HepG2 (cell line): ENCODE results near the gene IKBKE. TPM values are rescaled to one million over a fixed set of nuclear protein-coding genes. Genes with fewer than 3 reads are reported as not detected.

ENCODE experiments used
- ATF6 ChIP-seq: sonication (generic); formaldehyde crosslinking; conservative IDR thresholded peaks from 2 replicates; pipeline ENCODE4 v1.4.0; 2020; ENCODE audit warnings: missing genetic modification reagents
- ATRX ChIP-seq: sonication (generic); formaldehyde crosslinking; IDR thresholded peaks from 2 replicates; pipeline ENCODE4 v1.4.0; 2020; ENCODE audit warnings: missing genetic modification reagents, borderline replicate concordance
- CENPT ChIP-seq: sonication (generic); formaldehyde crosslinking; IDR thresholded peaks from 2 replicates; pipeline ENCODE4 v1.8.0; 2022; ENCODE audit warnings: low read depth, mild to moderate bottlenecking, moderate library complexity, missing genetic modification reagents
- CREM ChIP-seq, 2 experiments: sonication (generic) in 1 of 2; formaldehyde crosslinking in 1 of 2; IDR thresholded peaks; 2 replicates each; pipeline versions ENCODE4 v1.4.0 to v1.6.1; 2016 to 2020; ENCODE audit warnings: antibody characterized with exemption in 1 of 2, mild to moderate bottlenecking in 1 of 2, missing genetic modification reagents in 1 of 2
- CTCF ChIP-seq: sonication (generic); formaldehyde crosslinking; IDR thresholded peaks from 2 replicates; pipeline ENCODE4 v1.5.0; 2020; ENCODE audit warnings: mild to moderate bottlenecking, missing genetic modification reagents, moderate library complexity
- ELF3 ChIP-seq: IDR thresholded peaks from 2 replicates; pipeline ENCODE4 v1.6.1; 2016; ENCODE audit warnings: missing genetic modification reagents, missing compliant biosample characterization
- FOXO1 ChIP-seq: sonication (generic); formaldehyde crosslinking; IDR thresholded peaks from 2 replicates; pipeline ENCODE4 v1.4.0; 2020; ENCODE audit warnings: missing genetic modification reagents
- HMGA1 ChIP-seq: sonication (generic); formaldehyde crosslinking; conservative IDR thresholded peaks from 2 replicates; pipeline ENCODE4 v1.4.0; 2020; ENCODE audit warnings: missing genetic modification reagents
- KAT2B ChIP-seq: fragments of 150-350 bp; IDR thresholded peaks from 2 replicates; pipeline ENCODE4 v1.6.1; 2014; ENCODE audit warnings: low read depth, low read length, borderline replicate concordance
- MAFF ChIP-seq: IDR thresholded peaks from 2 replicates; pipeline ENCODE4 v1.6.1; 2011; ENCODE audit warnings: low read depth, low read length, improper control_type of control experiment
- MXD1 ChIP-seq: sonication (generic); formaldehyde crosslinking; IDR thresholded peaks from 2 replicates; pipeline ENCODE4 v1.4.0; 2020; ENCODE audit warnings: mild to moderate bottlenecking, missing genetic modification reagents
- NBN ChIP-seq: fragments of 450-650 bp; conservative IDR thresholded peaks from 2 replicates; pipeline ENCODE4 v1.6.1; 2017
- PRMT3 ChIP-seq: sonication (generic); formaldehyde crosslinking; IDR thresholded peaks from 2 replicates; pipeline ENCODE4 v1.8.1; 2022; ENCODE audit warnings: low read depth, mild to moderate bottlenecking, moderate library complexity, missing genetic modification reagents, borderline replicate concordance
- PTBP1 ChIP-seq: fragments of 200-400 bp; formaldehyde crosslinking; IDR thresholded peaks from 2 replicates; pipeline ENCODE4 v1.6.1; 2018; ENCODE audit warnings: low read length, low read depth; ENCODE audit not compliant: poor library complexity, severe bottlenecking
- RXRA ChIP-seq: sonication (generic); formaldehyde crosslinking; IDR thresholded peaks from 2 replicates; pipeline ENCODE4 v1.5.1; 2020; ENCODE audit warnings: missing genetic modification reagents
- SP5 ChIP-seq: IDR thresholded peaks from 2 replicates; pipeline ENCODE4 v1.6.1; 2016; ENCODE audit warnings: low read depth, borderline replicate concordance
- SRSF9 ChIP-seq: fragments of 200-400 bp; formaldehyde crosslinking; IDR thresholded peaks from 2 replicates; pipeline ENCODE4 v1.6.1; 2018; ENCODE audit warnings: borderline replicate concordance, mild to moderate bottlenecking, low read depth, low read length; ENCODE audit not compliant: insufficient read depth, poor library complexity, severe bottlenecking
- TMF1 ChIP-seq: sonication (generic); formaldehyde crosslinking; IDR thresholded peaks from 2 replicates; pipeline ENCODE4 v1.8.1; 2022; ENCODE audit warnings: low read depth, missing genetic modification reagents
- ZNF101 ChIP-seq: sonication (generic); formaldehyde crosslinking; IDR thresholded peaks from 2 replicates; pipeline ENCODE4 v1.4.0; 2020; ENCODE audit warnings: mild to moderate bottlenecking, low read depth, missing genetic modification reagents, borderline replicate concordance
- ZNF574 ChIP-seq: sonication (generic); formaldehyde crosslinking; IDR thresholded peaks from 2 replicates; pipeline ENCODE4 v1.4.0; 2020; ENCODE audit warnings: missing genetic modification reagents
- polyA plus RNA-seq, 8 experiments: library from polyadenylated mRNA; depleted of rRNA in 3 of 8; stranded (reverse) in 7 of 8; unstranded in 1 of 8; fragments of >200 nt; fragmentation: Illumina TruSeq in 4 of 8; extraction: Trizol in 4 of 8; gene quantifications; 2 replicates each; pipeline versions ENCODE4 v1.2.1 to v1.2.3, GENCODE V29; 2011 to 2016; ENCODE audit warnings: low read depth in 4 of 8, missing spikeins in 1 of 8, mixed read lengths in 1 of 8; ENCODE audit not compliant: insufficient read depth in 1 of 8
- total RNA-seq, 5 experiments: library from RNA; depleted of rRNA; stranded (reverse); fragments of >200 nt; fragmentation: Illumina TruSeq; extraction: Trizol; gene quantifications; 2 replicates each; pipeline ENCODE4 v1.2.3, GENCODE V29; 2016; ENCODE audit warnings: low read depth in 1 of 5

IKBKE gene
- total and polyA plus RNA-seq, 2 of the 13 experiments (the other 11 are each of a cell fraction or from before 2014, with no cell fraction given): 4.5 to 5.8 TPM

- no peak for TF ChIP-seq PTBP1
- no peak for TF ChIP-seq CTCF (CRISPR knock-in tag)
- no peak for TF ChIP-seq ATRX (CRISPR knock-in tag)
- TF ChIP-seq FOXO1 (CRISPR knock-in tag): 0 out of 2 replicates have a peak, but pooled peaks have one; percentile 5
- TF ChIP-seq ZNF101: no peak
- no peak for TF ChIP-seq RXRA (CRISPR knock-in tag)
- TF ChIP-seq MAFF: no peak
- peak; percentile 31; the same call in 1 of the 2 replicates for TF ChIP-seq ELF3 (CRISPR knock-in tag)
- TF ChIP-seq ATF6 (CRISPR knock-in tag): no peak
- no peak for TF ChIP-seq PRMT3 (CRISPR knock-in tag)
- no peak for TF ChIP-seq SRSF9
- TF ChIP-seq KAT2B: no peak
- no peak for TF ChIP-seq CENPT (CRISPR knock-in tag)
- no peak for TF ChIP-seq HMGA1 (CRISPR knock-in tag)
- no peak for TF ChIP-seq SP5 (CRISPR knock-in tag)
- no peak for TF ChIP-seq NBN
- TF ChIP-seq ZNF574 (CRISPR knock-in tag): 0 out of 2 replicates have a peak, but pooled peaks have one; percentile 19
- TF ChIP-seq MXD1 (CRISPR knock-in tag): no peak
- no peak for TF ChIP-seq CREM (IDR thresholded peaks at IDR 0.05)
- no peak for TF ChIP-seq CREM (CRISPR knock-in tag; IDR thresholded peaks at IDR 0.05)
- TF ChIP-seq TMF1 (CRISPR knock-in tag): no peak
These were observed 577 bp downstream of the IKBKE start (continued) for GRCh38 chr1:206470692-206471414.
